SK-N-MC (cell line): Measurements from ENCODE around the gene C1orf122.

Experiments used
- EZH2 ChIP-seq: fragments of 200-600 bp; sonication (generic); IDR thresholded peaks from one replicate; pipeline ENCODE4 v1.6.1; 2017; ENCODE audit warnings: antibody characterized with exemption
- FOXP2 ChIP-seq: optimal IDR thresholded peaks from 2 replicates; pipeline ENCODE3; 2011; ENCODE audit warnings: mild to moderate bottlenecking, moderate library complexity; ENCODE audit not compliant: insufficient read depth; ENCODE audit errors: extremely low read length, control extremely low read depth
- POLR2AphosphoS5 ChIP-seq: IDR thresholded peaks from 2 replicates; pipeline ENCODE4 v1.6.1; 2012; ENCODE audit warnings: mild to moderate bottlenecking, low read depth, low read length, borderline replicate concordance

DNA sequence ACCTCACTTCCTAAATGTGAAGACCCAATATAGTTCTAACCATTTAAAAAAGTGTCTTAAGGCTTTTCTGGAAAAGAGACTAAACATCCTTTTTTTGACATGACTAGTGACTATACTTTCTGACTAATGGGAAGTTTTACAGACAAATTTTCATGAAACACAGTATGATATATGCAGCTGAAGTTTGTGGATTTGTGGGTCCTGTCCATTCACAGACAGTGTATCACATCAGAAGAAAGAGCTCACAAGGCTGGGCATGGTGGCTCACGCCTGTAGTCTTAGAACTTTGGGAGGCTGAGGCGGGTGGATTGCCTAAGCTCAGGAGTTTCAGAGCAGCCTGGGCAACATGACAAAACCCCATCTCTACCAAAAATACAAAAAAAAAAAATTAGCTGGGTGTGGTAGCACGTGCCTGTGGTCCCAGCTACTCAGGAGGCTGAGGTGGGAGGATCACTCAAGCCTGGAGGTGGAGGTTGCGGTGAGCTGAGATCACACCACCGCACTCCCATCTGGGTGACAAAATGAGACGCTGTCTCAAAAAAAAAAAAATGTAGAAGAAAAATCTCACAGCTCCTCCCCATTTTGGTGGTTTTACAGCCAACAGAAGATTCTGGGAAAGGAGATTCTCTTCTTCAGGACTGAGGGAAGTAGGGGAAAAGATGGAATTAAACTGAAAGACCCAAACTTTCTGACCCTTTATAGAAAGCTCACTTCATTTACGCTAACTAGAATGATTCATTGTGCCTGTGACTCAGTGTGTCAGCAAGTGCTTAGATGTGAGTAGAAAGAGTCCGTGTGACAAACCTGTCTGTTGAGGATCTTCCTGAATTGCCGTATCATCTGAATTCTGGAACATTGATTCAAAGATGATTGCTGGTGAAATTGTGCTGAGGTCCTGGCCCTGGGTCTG lies 15.6 kb downstream of the C1orf122 start:
- TF ChIP-seq EZH2, result no peak
- TF ChIP-seq POLR2AphosphoS5, result no peak
- TF ChIP-seq FOXP2, result no peak
